Measurements from ENCODE around the gene NNAT.

DNA sequence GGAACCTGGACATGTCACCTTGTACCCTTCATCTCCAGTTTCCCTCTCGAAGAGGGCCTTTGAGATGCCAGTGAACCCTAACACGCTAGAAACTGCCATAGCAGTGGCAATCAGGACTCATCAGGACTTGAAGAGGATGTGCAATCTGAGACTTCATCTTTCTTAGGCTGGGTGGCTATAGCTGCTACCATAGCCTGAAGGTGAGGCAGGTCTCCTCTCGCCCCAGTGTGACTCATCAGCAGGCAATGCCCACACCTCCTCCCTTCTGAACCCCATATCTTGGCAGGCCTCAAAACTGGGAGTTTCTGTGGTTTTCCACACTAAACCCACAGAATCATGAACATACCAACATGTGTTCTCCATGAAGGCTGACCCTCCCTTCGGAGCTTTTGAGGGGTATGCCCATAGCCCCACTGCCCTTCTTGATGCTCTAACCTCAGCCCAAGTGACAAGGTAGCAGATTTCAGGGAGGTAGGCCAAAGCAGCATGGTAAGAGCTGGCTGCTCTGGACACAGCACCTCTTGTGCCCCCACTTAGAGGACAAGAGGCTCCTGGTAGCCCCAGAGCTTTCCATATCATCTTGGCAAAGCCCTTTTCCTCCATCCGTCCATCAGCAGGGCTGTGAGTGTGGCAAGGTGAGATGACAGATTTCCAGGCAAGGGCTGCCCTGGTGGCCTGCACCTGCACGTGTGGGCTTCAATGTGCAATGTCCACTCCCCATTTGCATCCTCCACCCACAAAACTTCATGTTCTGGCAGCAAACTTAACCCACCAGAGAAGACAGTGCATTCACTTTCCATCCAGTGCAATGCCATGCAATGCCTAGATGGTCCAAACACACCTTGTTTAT is 4.0 kb downstream of the NNAT start:
- TF ChIP-seq, protein P1, sequence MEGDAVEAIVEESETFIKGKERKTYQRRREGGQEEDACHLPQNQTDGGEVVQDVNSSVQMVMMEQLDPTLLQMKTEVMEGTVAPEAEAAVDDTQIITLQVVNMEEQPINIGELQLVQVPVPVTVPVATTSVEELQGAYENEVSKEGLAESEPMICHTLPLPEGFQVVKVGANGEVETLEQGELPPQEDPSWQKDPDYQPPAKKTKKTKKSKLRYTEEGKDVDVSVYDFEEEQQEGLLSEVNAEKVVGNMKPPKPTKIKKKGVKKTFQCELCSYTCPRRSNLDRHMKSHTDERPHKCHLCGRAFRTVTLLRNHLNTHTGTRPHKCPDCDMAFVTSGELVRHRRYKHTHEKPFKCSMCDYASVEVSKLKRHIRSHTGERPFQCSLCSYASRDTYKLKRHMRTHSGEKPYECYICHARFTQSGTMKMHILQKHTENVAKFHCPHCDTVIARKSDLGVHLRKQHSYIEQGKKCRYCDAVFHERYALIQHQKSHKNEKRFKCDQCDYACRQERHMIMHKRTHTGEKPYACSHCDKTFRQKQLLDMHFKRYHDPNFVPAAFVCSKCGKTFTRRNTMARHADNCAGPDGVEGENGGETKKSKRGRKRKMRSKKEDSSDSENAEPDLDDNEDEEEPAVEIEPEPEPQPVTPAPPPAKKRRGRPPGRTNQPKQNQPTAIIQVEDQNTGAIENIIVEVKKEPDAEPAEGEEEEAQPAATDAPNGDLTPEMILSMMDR (IDR thresholded peaks at IDR 0.05; ENCODE audit: extremely low read depth in 1 of 2, insufficient read depth in 1 of 2, low read depth in 1 of 2, low read length in 2 of 2), result no peak
- no peak for TF ChIP-seq POLR2A (IDR thresholded peaks at IDR 0.05; ENCODE audit: low read depth, low read length)
- no peak for TF ChIP-seq EZH2 (IDR thresholded peaks at IDR 0.05; ENCODE audit: borderline replicate concordance, low read depth, low read length, severe bottlenecking)
- TF ChIP-seq GATA2 (IDR thresholded peaks at IDR 0.05; ENCODE audit: insufficient read depth, insufficient read length, low read depth, low read length), result no peak
- no peak for TF ChIP-seq POLR2AphosphoS5 (IDR thresholded peaks at IDR 0.05; ENCODE audit: insufficient read depth, low read depth, low read length)

Data from endothelial cell of umbilical vein (primary cell).